Mammary epithelial cell (primary cell): ENCODE measurements around the gene RTN4.
A peak's percentile ranks its signal among the peaks of the same experiment; 100 is the strongest.

Source experiments
- CTCF ChIP-seq, 2 donors: IDR thresholded peaks in 1 of 2; conservative IDR thresholded peaks in 1 of 2; 2 replicates each; pipeline ENCODE4 v1.5.1; 2011 to 2012; ENCODE audit warnings: inconsistent platforms in 2 of 2, low read length in 2 of 2, mild to moderate bottlenecking in 2 of 2, control low read depth in 1 of 2, low read depth in 1 of 2; ENCODE audit not compliant: insufficient read depth in 1 of 2; ENCODE audit errors: extremely low read depth in 1 of 2
- EZH2 ChIP-seq: IDR thresholded peaks from 2 replicates; pipeline ENCODE4 v1.6.1; 2012; ENCODE audit warnings: low read length, inconsistent platforms, borderline replicate concordance

- TF ChIP-seq CTCF (conservative IDR thresholded peaks at IDR 0.05 in 1 of 2, IDR thresholded peaks at IDR 0.05 in 1 of 2; ENCODE audit: extremely low read depth in 1 of 2, insufficient read depth in 1 of 2, low read depth in 1 of 2, low read length in 2 of 2) (peak in 1 of 2 donors; percentile 22), EZH2 (no peak)
These were observed 1.7 kb downstream of the RTN4 start for GRCh38 chr2:55048508-55049042.
